NCI-H446 treated with DMSO at 0.1 percent for 48 hours (cell line): ENCODE measurements around the gene ITGA11.
"Not testable (repeated sequence)": the region's sequence is repeated elsewhere in the genome, so short reads cannot be mapped to it uniquely, and the experiment has no call there.

Experiments used
- DNase-seq: peaks from one replicate; lab custom pipeline; 2025; lab: John Stamatoyannopoulos, UW

Gene ITGA11

DNA sequence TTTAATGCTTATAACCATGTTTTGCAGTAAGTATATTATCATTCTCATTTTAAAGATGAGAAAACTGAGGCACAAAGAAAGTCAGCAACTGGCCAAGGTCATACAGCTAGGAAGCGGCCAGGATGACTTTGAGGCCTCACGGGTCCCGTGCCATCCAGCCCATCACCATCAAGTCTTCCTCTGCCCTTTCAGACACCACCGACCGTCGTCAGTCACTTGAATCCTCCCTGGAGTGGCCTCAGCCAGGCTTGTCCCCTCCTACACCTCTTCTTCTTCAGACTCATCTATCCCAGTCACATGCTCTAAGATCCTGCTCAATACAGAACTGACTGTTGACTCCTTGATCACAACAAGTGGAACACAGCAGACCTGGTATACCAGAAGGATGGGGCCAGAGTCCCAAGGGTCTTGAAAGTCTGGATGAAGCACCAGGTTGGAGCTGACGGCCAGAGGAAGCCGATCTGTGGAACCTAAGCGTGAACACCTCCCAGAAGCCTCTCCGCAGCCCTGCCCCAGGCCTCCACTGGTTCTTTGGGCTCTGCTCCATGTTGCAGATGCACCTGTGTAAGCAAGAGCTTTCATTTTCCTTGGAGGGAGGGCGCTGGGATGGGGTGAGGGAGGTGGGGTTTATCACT lies 22.1 kb downstream of the ITGA11 start:
- DNase-seq, result no peak

DNA sequence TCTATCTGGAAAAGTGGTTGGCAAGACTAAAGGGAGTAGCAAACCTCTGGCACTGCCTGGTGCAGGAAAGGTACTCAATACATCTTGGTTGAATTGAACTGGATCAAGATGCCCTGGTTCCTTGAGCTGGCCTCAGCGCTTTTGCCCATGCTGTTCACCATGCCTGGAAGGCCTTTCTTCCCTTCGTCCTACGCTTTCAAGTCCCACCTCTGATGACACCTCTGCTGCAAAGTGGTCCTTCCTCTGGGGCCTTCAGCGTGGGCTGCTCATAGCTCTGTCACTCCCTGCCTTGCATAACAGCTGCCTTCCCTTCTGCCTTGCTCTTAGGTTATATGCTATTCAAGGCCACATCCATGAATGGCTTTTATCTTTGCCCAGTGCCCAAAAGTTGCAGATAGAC lies 23.0 kb downstream of the ITGA11 start:
- no peak for DNase-seq

DNA sequence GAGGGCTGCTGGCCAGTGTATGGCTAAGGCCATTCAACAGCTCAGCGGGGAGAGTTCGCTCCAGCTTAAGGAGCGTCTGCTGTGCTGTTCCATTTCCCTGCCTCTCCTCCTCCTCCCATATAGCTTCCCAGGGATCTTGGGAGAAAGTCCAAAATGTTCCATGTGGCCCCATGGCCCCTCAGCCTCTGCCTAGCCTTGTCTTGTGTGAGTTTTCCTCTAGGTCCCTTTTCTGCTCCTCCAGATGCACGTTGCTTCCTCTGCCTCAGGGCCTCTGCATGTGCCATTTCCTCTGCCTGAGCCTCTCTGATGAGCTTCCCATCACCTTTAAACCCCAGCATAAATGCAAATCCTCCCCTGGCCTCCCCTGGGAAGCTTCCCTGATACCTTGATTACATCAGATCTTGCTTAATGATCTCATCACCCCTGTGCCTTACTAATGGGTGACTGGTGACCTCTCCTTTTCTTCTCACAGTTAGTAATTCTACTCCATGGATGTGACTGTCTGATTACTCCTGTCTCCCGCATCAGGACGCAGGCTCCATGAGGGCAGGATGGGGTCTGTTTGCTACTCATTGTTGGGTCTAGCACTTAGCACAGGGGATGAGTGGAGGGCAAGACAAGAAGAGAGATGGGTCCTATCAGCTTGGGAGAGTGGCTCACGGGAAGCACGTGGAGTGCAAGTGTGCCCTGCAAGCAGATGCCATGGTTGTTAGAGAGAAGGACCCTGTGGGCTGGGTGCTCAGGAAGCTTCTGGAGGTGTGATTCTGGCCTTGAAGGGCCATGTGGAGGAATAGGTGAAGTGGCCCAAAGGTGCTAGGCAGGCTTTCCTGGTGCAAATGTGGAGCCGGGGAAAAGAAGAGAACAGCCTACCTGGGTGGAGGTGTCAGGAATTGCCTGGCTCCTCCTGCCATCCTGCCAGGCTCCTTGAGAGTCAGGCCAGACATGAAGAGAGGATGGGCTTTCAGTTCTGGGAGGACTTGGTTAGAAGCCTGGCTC lies 23.8 kb downstream of the ITGA11 start:
- no peak for DNase-seq

DNA sequence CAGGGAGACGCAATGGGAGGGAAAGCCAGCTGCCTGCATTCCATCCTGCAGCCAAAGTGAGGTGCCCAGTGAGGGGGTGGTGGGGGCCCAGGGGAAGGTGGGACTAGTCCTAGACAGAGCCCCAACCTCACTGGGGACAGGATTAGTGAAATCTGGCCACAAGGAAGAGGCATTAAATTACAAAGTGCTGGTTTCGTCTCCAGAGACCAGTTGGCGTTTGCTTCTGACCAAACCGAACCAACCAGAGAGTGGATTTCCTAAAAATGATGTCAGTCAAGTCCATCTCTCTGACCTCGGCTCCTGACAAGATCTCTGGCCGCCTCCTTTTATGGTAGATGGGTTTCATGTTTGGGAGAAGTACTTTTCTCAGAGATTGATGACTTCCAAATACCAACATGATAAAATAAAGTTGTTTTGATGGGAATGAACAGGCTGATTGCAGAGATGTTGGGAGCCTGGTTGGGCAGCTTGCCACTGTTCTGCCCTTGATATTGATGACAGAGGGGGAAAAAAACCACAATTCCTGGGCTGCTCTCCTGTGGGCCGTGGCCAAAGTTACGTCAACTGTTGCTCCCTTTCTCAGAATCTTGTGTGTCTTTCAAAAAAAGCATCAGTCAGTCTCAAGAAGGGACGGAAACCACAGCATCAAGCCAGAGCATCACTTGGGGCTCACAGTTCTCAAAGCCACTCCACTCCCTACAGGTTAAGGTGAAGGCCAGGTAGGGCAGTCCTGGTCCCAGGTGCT lies 24.6 kb downstream of the ITGA11 start:
- no peak for DNase-seq

DNA sequence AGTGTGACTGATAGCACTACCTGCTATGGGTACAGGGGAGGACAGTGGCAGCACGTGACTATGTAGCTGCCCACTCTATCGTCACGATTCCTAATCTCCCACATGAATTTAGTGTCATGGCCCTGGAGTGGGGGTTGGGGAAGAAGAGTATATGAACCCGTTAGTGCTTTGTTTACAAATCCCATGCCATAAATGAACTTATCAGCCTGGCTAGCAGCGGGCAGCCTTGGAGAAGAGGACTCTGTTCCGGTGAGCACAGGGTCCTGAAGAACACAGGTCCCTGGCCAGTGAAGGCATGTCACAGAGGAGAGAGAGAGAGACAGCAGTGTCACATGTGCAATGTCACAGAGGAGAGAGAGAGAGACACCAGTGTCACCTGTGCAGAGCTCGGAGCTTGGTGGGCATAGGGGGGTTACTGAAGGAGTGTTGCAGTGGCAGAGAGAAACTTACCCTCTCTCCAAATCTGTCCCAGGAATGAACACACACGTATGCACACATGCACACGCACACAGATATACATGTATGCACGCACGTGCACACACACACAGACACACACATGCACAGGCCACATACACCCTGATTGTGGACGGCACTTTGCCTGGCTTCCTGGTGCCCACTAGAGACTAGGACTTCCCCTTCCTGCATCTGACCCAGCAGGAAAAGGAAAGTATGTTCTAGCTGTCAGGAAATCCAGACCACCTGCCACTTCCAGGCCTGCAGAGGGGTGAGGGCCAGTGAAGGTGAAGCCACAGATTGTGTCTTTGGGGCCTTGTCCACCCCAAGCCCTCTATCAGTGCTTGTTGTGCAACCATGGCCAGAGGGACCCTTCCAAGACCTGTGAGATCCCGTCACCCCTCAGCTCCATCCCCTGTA lies 26.3 kb downstream of the ITGA11 start:
- DNase-seq, result no peak

DNA sequence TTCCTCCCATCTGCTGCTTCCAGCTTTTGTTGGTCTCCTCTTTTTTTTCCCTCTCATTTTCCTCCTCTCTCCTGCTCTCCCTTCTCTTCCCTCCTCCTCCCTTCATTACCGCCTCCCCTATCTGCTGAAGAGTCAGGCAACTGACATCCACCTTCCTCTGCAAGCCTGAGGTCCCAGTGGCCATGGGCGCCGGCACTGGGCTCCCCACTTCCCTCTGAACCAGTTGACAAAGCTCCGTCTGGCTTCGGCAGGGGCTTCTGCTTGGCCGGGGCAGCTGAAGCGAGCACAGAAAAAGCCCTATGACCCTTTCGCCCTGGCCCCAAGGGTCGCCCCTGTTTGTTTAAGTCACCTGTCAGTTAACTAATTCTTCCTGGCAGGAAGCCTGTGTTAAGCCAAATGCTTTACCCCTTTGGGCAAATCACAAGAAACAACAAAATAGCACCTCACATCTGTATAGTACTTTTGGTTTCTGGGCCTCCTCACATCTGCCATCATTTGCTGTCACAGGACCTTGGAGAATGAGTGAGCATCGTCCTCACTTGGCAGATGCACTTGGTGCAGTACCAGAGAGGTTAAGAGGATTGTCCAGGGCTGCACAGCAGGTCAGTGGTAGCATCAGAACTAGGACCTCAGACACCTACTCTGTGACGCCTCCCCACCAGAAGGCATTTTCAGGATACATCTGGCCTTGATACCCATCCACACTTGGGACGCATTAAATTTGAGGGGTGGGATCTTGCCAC lies 27.7 kb downstream of the ITGA11 start:
- DNase-seq, result no peak

DNA sequence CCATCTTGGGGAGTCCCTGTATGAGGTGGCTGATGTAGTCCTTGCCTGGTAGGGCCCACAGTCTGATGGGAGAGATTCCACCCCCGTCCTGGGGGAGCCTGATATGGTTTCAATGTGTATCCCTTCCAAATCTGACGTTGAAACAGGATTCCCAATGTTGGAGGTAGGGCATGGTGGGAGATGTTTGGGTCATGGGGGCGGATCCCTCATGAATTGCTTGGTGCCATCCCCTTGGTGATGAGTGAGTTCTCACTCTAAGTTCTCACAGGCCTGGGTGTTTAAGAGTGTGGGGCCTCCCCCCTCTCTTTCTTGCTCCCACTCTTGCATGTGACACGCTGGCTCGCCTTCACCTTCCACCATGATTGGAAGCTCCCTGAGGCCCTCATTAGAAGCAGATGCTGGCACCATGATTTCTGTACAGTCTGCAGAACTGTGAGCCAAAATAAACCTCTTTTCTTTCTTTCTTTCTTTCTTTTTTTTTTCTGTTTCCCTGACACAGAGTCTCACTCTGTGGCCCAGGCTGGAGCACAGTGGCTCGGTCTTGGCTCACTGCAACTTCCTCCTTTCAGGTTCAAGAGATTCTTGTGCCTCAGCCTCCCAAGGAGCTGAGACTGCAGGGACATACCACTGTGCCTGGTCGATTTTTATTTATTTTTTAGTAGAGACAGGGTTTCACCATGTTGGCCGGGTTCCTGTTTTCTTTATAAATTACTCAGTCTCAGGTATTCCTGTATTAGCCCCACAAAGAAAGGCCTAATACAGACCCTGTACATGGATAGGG lies 28.6 kb downstream of the ITGA11 start:
- no peak for DNase-seq

DNA sequence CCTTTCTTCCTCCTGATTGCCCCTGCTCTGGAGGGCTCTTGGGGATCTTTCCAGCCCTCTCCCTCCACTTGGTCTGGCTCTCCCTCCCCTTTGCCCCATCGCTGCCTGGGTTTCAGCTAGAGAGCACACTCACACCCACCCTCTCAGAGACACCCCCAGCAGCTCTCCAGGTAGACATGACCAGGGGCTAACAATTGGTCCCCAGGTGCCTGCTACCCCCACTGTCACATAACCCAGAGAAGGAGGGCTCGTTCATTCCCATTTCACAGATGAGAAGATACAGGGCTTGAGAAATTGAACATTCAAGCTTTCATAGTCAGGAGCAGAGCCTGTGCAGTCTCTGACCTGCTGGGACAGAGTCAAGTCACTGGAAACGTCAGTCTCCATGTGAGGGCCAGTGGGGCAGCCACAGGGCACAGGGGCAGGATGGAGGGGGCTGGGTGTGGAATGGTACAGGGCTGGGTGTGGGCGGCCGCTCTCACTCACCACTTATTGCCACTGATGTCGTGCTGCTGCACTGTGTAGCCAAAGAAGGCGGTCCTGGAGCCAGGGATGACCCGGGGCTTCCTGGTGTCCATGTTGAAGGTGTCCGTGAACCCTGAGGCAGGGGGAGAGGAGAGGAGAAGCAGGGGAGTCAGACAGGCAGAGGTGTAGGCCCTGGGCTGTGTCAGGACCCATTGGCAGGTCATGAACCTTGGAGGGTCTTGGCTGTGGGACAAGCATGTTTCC lies 29.4 kb downstream of the ITGA11 start:
- DNase-seq, result no peak

DNA sequence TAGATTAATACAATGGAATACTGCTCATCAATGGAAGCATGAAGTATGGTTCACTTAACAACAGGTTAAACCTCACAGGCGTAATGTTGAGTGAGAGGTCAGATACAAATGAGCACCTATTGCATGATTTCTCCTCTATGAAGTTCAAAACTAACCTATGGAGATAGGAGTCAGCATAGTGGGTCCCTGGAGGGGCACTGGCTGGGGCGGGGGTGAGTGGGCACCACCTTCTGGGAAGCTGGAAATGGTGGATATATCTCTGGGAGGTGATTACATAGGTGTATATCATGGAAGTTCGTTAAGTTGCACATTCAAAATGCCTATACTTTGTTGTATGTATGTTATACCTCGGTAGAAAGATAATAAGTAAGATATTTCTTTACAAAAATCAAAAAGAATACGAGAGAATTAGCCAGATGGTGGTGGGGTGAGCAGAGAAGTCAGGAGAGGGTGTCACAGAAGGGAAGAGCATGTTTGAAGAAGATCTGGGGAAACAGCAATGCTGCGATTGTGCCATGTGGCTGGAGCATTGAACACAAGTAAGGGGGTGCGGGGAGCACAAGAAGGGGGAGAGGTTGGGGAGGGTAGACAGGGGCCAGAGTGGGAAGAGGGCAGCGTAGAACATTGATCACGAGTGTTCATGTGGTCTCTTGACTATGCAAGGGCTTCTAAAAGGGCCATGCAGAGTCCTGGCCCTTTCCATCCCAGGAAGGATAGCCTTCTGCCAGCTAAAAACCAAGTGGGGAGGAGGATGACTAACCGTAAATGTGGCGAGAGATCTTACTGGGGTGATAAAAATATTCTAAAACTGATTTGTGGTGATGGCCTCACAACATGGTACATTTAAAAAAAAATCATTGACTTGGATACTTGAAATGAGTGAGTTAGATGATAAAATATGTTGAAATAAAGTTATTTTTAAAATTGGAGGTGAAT lies 30.2 kb downstream of the ITGA11 start:
- no peak for DNase-seq

DNA sequence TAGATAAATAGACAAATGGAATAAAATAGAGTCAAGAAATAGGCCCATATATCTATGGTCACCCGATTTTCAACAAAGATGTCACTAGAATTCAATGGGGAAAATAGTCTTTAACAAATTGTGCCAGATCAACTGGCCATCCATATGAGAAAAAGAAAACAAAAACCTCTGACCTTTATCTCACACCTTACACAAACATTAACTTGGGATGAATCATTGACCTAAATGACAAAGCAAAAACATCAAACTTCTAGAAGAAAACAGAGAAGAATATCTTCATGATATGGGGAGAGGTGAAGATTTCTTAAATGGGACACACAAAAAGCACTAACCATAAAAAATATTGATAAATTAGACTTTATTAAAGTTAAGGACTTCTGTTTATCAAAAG lies 31.9 kb downstream of the ITGA11 start:
- no peak for DNase-seq

DNA sequence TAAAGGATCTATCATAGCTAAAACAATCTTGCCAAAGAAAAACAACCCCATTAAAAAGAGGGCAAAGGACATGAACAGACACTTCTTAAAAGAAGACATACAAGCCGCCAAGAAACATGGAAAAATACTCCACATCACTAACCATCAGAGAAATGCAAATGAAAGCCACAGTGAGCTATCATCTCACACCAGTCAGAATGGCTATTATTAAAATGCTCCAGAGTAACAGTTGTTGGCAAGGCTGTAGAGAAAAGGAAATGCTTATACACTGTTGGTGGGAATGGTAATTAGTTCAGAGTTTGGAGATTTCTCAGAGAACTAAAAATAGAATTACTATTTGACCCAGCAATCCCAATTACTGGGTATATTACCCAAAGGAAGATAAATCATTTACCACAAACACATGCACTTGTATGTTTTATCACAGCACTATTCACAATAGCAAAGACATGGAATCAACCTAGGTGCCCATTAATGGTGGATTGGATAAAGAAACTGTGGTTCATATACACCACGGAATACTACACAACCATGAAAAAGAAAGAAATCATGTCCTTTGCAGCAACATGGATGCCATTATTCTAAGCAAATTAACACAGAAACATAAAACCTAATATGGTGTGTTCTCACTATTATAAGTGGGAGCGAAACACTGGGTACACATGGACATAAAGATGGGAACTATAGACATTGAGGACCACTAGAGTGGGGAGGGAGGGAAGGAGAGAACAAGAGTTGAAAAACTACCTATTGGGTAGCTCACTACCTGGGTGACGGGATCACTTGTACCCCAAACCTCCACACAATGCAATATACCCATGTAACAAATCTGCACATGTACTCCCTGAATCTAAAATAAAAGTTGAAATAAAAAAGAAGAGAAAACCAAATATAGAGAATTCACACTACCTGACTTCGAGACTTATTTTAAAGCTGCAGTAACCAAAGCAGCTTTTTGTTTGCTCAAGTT lies 32.6 kb downstream of the ITGA11 start:
- DNase-seq, result no peak

DNA sequence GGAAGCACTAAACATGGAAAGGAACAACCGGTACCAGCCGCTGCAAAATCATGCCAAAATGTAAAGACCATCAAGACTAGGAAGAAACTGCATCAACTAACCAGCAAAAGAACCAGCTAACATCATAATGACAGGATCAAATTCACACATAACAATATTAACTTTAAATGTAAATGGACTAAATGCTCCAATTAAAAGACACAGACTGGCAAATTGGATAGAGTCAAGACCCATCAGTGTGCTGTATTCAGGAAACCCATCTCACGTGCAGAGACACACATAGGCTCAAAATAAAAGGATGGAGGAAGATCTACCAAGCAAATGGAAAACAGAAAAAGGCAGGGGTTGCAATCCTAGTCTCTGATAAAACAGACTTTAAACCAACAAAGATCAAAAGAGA lies 34.0 kb downstream of the ITGA11 start:
- DNase-seq, result not testable (repeated sequence)

DNA sequence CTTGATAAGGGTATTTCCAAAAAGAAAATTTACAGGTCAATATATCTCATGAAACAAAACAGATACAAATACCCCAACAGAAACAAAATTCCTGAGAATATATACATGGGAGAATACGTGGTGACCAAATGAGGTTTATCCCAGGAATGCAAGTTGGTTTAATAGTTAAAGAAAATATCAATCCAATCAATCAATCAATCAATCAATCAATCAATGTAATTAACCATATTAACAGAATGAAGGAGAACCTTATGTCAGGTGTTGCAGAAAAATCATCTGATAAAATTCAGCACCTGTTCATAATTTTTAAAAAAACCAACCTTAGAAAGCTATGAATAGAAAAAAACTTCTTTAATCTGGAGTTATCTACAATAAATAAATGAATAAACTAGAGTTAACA lies 35.9 kb downstream of the ITGA11 start:
- no peak for DNase-seq

DNA sequence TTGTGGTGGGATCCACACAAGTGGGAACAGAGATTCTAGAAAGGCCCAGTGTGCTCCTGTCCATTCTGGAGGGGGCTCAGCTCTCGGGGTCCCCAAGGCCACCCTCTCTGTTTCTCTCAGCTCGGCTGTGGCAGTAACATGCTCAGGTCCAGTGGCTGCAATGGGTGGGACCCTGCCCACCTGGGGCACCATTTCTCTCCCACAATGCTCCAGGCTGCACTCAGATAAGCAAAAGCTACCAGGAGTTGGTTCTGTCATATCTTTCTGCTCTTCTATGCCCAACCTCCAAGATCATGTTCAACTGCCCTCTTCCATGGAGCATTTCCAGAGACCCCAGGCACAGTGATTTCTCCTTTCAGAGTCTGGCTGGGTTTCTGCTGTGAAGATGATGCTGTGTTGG lies 40.8 kb downstream of the ITGA11 start:
- no peak for DNase-seq

DNA sequence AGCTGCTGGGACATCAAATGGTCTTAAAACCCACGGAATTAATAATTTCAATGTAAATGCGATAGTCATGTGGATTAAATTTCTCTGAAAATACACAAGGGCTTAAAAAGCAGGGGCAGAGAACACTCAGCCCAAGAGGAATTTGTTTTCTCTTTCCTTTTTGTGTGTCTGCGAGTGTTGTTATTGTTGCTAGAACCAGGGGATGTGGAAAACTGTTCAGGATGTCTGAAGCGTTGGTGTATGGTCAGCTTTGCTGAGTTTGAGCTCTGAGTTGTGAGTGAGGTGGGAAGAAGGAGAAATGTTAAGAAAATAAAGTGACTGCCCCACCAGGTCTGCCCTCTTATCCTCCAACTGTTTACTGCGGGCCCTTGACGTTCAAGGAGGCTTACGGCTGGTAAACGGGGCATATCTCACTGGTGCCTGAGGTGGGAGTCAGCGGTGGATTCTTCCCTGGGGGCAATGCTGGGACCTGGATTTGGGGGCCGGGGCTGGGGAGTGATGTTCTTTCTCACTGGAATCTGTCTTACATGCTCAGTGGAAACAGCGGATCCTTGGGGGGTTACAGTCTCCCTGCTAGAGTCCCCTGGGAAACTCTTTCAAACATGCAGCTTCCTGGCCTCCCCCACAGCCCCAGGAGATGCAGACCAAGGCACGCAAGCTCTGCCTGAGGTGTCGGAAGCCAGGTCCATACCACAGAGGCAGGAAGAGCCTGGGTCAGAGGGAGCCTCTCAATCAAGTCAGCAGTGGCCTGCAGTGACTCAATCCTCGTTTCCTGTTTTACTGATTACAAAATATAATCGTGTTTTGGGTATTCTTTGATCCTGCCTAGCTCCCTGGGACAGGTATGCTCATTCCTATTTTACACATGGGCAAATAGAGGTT lies 41.8 kb downstream of the ITGA11 start:
- no peak for DNase-seq
